Neural progenitor cell (in vitro differentiated cells): ENCODE measurements around the gene RRP8. TPM values are rescaled to one million over a fixed set of nuclear protein-coding genes. Genes with fewer than 3 reads are reported as not detected.

Experiments used
- DNase-seq: peaks from one replicate; pipeline ENCODE4 v3.0.0-alpha.2; 2016; ENCODE audit warnings: low spot score
- H2AFZ ChIP-seq: fragments of 200-600 bp; sonication (generic); replicated peaks from 2 replicates; pipeline ENCODE4 v1.6.1; 2016; ENCODE audit warnings: antibody characterized with exemption
- H3F3A ChIP-seq: fragments of 200-600 bp; sonication (generic); 2 replicates; pipeline ENCODE4 v1.6.1; 2016; ENCODE audit warnings: antibody characterized with exemption, low read depth
- H3K27ac ChIP-seq: fragments of 200-600 bp; sonication (generic); 2 replicates; pipeline ENCODE4 v1.5.1; 2016; ENCODE audit warnings: mild to moderate bottlenecking
- H3K27me3 ChIP-seq: fragments of 200-600 bp; sonication (generic); 2 replicates; pipeline ENCODE4 v1.6.1; 2016; ENCODE audit warnings: mild to moderate bottlenecking, moderate library complexity
- H3K36me3 ChIP-seq: fragments of 200-600 bp; sonication (generic); 2 replicates; pipeline ENCODE4 v1.5.1; 2016
- H3K4me1 ChIP-seq: fragments of 200-600 bp; sonication (generic); 2 replicates; pipeline ENCODE4 v1.6.1; 2016; ENCODE audit warnings: mixed run types
- H3K4me2 ChIP-seq: fragments of 200-600 bp; sonication (generic); 2 replicates; pipeline ENCODE4 v1.6.1; 2016
- H3K4me3 ChIP-seq: fragments of 200-600 bp; sonication (generic); 2 replicates; pipeline ENCODE4 v1.5.1; 2016
- H3K79me2 ChIP-seq: fragments of 200-600 bp; sonication (generic); 2 replicates; pipeline ENCODE4 v1.6.1; 2016; ENCODE audit warnings: low read depth
- H3K9ac ChIP-seq: fragments of 200-600 bp; sonication (generic); 2 replicates; pipeline ENCODE4 v1.6.1; 2016
- H3K9me3 ChIP-seq: fragments of 200-600 bp; sonication (generic); 2 replicates; pipeline ENCODE4 v1.5.1; 2016; ENCODE audit warnings: low read depth
- H4K20me1 ChIP-seq: fragments of 200-600 bp; sonication (generic); 2 replicates; pipeline ENCODE4 v1.6.1; 2016; ENCODE audit warnings: low read depth
- H3K27ac Mint-ChIP-seq: 3 replicates; pipeline ENCODE4 v1.8.0; 2021; ENCODE audit warnings: mixed read lengths
- H3K27me3 Mint-ChIP-seq: 2 replicates; pipeline ENCODE4 v1.8.0; 2022; ENCODE audit warnings: low read depth, mild to moderate bottlenecking, inconsistent platforms, moderate library complexity, mixed read lengths; ENCODE audit not compliant: insufficient read depth
- H3K36me3 Mint-ChIP-seq: 3 replicates; pipeline ENCODE4 v1.8.0; 2021; ENCODE audit warnings: mixed read lengths
- H3K4me1 Mint-ChIP-seq: 3 replicates; pipeline ENCODE4 v1.8.0; 2021; ENCODE audit warnings: mixed read lengths
- H3K4me3 Mint-ChIP-seq: 3 replicates; pipeline ENCODE4 v1.8.0; 2021; ENCODE audit warnings: mild to moderate bottlenecking, moderate library complexity, mixed read lengths
- H3K9me3 Mint-ChIP-seq: 3 replicates; pipeline ENCODE4 v1.8.0; 2020; ENCODE audit warnings: mixed read lengths
- CTCF ChIP-seq: fragments of 200-600 bp; sonication (generic); IDR thresholded peaks from 2 replicates; pipeline ENCODE4 v1.5.1; 2017; ENCODE audit warnings: antibody characterized with exemption, mild to moderate bottlenecking
- EZH2 ChIP-seq: fragments of 200-600 bp; sonication (generic); IDR thresholded peaks from 2 replicates; pipeline ENCODE4 v1.6.1; 2017; ENCODE audit warnings: antibody characterized with exemption, mild to moderate bottlenecking, moderate library complexity
- EZH2phosphoT487 ChIP-seq: fragments of 200-600 bp; sonication (generic); IDR thresholded peaks from 2 replicates; pipeline ENCODE4 v1.6.1; 2017; ENCODE audit warnings: antibody characterized with exemption
- total RNA-seq: library from RNA; depleted of rRNA; stranded (reverse); fragments of >200 nt; gene quantifications from 2 replicates; pipeline ENCODE4 v1.2.3, GENCODE V29; 2015; ENCODE audit warnings: low replicate concordance

RRP8 gene
- total RNA-seq, 1 donor from 2014 or later: 16.0 TPM

DNA sequence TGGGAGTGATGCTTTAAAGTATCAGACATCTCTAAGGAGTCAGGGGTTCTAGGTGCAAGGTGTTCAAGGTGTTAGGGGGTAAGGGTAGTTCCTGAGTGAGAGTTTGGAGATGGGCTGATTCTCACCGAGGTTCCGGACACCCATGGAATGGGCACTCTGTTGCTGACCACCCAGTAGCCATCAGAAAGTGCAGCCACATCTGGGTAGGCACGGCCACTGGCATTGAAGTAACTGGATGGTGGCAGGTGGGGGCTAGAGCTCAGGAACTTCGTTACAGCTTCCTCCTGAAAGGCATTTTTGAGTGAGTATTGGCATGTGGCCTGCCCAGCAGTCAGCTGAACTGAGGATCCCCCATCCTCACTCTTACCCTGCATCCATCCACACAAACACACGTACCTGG lies 11.6 kb upstream of the RRP8 start:
- H3K9me3 ChIP-seq: no peaks in the 10 kb centered on the region
- H3F3A ChIP-seq: peaks cover 21% of the 10 kb centered on the region
- Mint-ChIP-seq H3K9me3 (no peaks in the 10 kb centered on the region), H3K27me3 (peaks cover 4% of the 10 kb centered on the region), H3K36me3 (peaks cover 16% of the 10 kb centered on the region), H3K4me1 (peaks cover 9% of the 10 kb centered on the region), H3K4me3 (peak overlapping the region; percentile 37), H3K27ac (no peak overlapping the region)
- peaks cover 7% of the 10 kb centered on the region for H4K20me1 ChIP-seq
- H2AFZ ChIP-seq: no peak overlapping the region
- H3K9ac ChIP-seq: no peak overlapping the region
- no peak overlapping the region for H3K27ac ChIP-seq
- no peak for TF ChIP-seq EZH2
- no peak for TF ChIP-seq CTCF
- H3K4me2 ChIP-seq: no peak overlapping the region
- no peaks in the 10 kb centered on the region for H3K36me3 ChIP-seq
- H3K4me1 ChIP-seq: peaks cover 15% of the 10 kb centered on the region
- H3K4me3 ChIP-seq: no peak overlapping the region
- DNase-seq: no peak
- H3K27me3 ChIP-seq: no peaks in the 10 kb centered on the region
- peaks cover 21% of the 10 kb centered on the region for H3K79me2 ChIP-seq

DNA sequence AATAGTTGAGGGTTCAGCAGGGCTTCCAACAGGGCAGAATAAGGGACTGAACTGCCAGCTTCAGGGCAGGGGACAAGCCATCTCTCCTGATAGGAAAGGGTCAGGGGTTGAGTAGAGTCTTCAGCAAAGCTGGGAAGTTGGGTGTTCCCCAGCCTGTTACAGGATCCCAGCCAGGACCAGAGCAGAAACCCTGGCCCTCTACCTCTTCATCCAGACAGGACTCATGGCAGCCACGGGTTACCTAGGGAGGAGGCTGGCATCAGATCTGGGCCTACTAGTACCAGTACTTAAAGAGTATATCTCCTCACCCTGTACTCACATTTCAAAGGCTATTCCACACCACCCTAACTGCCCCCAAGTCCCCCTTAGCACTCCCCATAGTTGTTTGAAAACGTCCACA lies 11.0 kb upstream of the RRP8 start:
- no peak overlapping the region for H3K4me3 Mint-ChIP-seq
- Histone ChIP-seq H3K4me2 (no peak overlapping the region), H3F3A (peaks cover 19% of the 10 kb centered on the region), H3K9ac (no peak overlapping the region), H3K27ac (no peak overlapping the region), H2AFZ (no peak overlapping the region), H3K36me3 (no peaks in the 10 kb centered on the region), H3K27me3 (no peaks in the 10 kb centered on the region), H3K9me3 (no peaks in the 10 kb centered on the region), H3K79me2 (peaks cover 21% of the 10 kb centered on the region), H4K20me1 (peaks cover 7% of the 10 kb centered on the region), H3K4me3 (no peak overlapping the region), H3K4me1 (peaks cover 9% of the 10 kb centered on the region)
- no peak for DNase-seq
- TF ChIP-seq EZH2 (no peak), CTCF (no peak)
- H3K27me3 Mint-ChIP-seq: peaks cover 6% of the 10 kb centered on the region
- peaks cover 22% of the 10 kb centered on the region for H3K36me3 Mint-ChIP-seq
- H3K4me1 Mint-ChIP-seq: peaks cover 12% of the 10 kb centered on the region
- no peaks in the 10 kb centered on the region for H3K9me3 Mint-ChIP-seq
- no peak overlapping the region for H3K27ac Mint-ChIP-seq

- Histone ChIP-seq H3K36me3 (no peaks in the 10 kb centered on the region), H3K79me2 (peaks cover 19% of the 10 kb centered on the region), H3K4me2 (peak overlapping the region; percentile 100), H3K27ac (no peak overlapping the region), H3F3A (peaks cover 28% of the 10 kb centered on the region), H4K20me1 (peaks cover 7% of the 10 kb centered on the region), H3K9ac (no peak overlapping the region), H3K27me3 (no peaks in the 10 kb centered on the region), H2AFZ (no peak overlapping the region), H3K4me1 (peaks cover 6% of the 10 kb centered on the region), H3K9me3 (no peaks in the 10 kb centered on the region), H3K4me3 (no peak overlapping the region)
- Mint-ChIP-seq H3K9me3 (no peaks in the 10 kb centered on the region), H3K4me3 (no peak overlapping the region), H3K36me3 (peaks cover 28% of the 10 kb centered on the region), H3K27ac (no peak overlapping the region), H3K27me3 (peaks cover 9% of the 10 kb centered on the region), H3K4me1 (peaks cover 12% of the 10 kb centered on the region)
- TF ChIP-seq CTCF (no peak), EZH2phosphoT487 (no peak), EZH2 (no peak)
- no peak for DNase-seq
These were observed 10.1 kb upstream of the RRP8 start for GRCh38 chr11:6613496-6613895.
